ENCODE data around the gene PSG3.
"Not testable (repeated sequence)": the region's sequence is repeated elsewhere in the genome, so short reads cannot be mapped to it uniquely, and the experiment has no call there.

The PSG3 gene

DNA sequence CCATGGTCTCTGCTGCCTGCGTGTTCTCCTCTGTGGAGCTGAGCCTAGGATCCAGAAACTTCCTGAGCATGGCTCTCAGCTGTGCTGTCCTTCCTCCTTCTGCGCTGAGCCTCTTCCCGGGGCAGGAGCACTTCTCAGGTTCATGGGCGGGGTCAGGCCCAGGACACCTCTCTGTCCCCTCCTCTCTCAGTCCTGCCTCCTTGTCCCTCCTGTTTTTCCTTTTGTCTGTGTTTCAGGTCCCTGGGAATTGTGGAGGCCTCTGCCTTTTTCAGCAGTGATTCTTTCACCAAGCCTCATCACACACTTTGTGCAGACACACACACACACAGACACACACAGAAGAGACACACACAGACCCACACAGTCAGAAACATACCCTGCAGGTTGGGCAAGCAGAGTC lies at the start of gene PSG3:
TSS of gene PSG3 (minus strand) at position 101 of the 400 bp plus-strand sequence. CDS start at position 4, 97 bp downstream.
- not testable (repeated sequence) for DNase-seq (ENCODE audit: low read depth in 2 of 2)

DNA sequence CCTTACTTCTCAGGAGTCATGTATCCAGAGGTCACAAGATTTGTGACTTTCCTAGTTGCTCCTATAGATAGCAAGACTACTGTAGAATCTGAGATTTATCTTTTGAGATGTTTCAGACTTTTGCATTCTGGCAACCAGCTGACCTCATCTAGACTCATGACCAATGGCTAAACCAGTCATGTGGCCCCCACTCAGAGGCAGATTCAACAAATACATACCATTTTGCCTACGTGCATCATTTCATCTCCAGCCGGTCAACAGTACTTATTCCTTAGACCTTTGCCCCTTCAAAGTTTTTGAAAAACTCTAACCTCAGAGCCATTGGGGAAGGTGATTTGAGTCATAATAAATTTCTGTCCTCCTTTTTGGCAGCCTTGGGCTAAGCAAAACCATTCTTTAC lies 48.5 kb upstream of the PSG3 start:
- DNase-seq (ENCODE audit: low read depth in 2 of 2) = not testable (repeated sequence)

DNA sequence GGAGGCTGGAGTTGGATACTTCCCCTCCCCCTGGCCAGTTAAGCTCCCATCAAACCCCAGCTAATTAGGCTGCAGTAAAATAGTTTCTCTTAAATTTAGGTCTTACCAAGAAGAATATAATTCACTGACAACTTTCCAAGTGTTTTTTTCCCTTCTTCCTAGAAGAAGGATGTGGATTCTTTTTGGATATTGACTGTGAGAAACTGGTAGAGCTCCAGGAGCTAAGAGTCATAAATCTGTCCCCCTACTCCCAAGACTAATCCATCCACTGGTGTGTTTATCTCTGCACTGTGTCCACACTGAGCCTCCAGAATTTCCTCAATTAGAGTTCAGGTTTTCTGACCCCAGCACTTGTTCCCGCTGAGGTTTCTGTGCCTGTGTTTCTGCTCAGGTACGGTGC lies 47.5 kb upstream of the PSG3 start:
- not testable (repeated sequence) for DNase-seq (ENCODE audit: low read depth in 2 of 2)

DNA sequence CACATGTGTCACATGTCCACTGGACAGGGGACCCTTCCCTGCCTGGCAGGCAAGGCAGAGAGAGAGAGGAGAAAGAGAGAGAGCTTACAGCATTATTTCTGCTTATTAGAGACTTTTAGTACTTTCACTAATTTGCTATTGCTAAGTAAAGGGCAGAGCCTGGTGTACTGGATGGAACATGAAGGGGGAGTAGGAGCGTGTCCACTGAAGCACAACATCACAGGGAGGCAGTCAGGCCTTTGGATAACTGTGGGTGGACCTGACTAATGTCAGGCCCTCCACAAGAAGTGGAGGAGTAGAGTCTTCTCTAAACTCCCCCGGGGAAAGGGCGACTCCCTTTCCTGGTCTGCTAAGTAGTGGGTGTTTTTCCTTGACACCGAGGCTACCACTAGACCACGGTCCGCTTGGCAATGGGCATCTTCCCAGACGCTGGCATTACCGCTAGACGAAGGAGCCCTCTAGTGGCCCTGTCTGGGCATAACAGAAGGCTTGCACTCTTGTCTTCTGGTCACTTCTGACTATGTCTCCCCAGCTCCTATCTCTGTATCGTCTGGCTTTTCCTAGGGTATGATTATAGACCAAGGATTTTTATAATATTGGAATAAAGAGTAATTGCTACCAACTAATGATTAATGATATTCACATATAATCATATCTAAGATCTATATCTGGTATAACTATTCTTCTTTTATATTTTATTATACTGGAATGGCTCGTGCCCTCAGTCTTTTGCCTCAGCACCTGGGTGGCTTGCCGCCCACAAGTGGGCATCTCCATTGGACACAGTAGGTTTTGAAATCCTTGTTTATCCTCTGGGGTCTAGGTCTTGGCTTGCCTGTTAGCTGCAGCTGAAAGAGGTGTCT lies 36.7 kb upstream of the PSG3 start:
- not testable (repeated sequence) for DNase-seq (ENCODE audit: low read depth in 2 of 2)

DNA sequence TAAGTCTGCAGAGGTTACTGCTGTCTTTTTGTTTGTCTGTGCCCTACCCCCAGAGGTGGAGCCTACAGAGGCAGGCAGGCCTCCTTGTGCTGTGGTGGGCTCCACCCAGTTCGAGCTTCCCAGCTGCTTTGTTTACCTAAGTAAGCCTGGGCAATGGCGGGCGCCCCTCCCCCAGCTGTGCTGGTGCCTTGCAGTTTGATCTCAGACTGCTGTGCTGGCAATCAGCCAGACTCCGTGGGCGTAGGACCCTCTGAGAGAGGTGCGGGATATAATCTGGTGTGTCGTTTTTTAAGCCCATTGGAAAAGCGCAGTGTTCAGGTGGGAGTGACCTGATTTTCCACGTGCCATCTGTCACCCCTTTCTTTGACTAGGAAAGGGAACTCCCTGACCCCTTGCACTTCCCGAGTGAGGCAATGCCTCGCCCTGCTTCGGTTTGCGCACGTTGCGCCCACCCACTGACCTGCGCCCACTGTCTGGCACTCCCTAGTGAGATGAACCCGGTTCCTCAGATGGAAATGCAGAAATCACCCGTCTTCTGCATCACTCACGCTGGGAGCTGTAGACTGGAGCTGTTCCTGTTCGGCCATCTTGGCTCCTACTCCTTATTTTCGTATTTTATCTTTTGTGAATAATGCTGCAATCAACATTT lies 34.4 kb upstream of the PSG3 start:
- DNase-seq (ENCODE audit: low read depth in 2 of 2) = not testable (repeated sequence)

DNA sequence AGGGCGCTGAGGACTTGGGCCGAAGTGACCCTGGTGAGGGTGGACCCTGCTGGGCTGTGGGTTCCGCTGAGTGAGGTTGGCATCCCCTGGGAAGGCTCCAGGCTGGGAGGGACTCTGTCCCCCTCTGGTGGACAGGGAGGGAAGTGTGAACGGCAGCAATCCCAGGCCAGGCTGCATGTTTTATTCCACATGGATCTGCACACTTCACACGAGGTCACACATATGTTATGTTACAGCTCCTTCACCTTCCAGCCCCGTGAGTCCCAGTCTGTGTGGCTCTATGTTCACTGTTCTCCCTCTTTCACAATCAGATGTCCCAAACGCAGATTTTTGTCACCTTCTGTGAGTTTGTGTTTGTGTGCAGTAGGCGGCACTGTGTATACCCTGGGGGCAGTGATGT lies 27.0 kb upstream of the PSG3 start:
- not testable (repeated sequence) for DNase-seq (ENCODE audit: low read depth in 2 of 2)

DNA sequence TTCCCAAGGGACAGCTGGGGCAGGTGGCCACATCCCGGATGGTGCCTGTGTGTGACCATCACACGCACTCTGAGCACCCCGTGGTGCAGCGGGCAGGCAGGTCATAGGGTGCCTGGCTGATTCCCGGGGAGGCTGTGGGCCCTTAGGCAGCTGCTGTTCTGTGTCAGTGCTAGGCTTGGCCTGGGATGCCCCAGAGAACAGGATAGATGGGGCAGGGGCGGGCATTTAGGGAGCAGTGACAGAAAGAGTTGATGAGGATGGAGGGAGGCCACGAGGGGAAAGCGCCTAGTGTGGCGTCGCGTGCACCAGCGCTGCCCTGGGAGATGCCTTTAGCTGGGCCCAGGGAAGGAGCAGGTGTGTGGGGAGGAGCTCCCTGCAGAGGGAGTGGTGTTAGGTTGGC lies 26.6 kb upstream of the PSG3 start:
- DNase-seq (ENCODE audit: low read depth in 2 of 2) = not testable (repeated sequence)

DNA sequence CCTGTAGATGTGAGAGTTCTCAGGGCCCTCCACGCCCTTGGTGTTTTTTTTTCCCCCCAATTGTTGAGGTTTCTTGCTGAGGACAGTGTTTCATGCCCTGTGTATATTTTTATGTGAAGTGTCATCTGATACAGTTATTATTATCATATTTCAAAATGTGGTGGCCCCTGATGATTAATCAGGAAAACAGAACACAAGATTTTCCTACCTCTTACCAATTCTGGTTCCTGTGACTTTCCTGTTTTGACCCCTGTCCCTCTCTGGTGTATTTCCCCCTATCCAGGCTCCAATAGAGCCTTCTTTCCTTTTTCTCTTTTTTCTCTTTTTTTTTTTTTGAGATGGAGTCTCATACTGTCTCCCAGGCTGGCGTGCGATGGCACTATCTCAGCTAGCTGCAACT lies 24.6 kb upstream of the PSG3 start:
- no peak for DNase-seq (ENCODE audit: low read depth in 2 of 2)

DNA sequence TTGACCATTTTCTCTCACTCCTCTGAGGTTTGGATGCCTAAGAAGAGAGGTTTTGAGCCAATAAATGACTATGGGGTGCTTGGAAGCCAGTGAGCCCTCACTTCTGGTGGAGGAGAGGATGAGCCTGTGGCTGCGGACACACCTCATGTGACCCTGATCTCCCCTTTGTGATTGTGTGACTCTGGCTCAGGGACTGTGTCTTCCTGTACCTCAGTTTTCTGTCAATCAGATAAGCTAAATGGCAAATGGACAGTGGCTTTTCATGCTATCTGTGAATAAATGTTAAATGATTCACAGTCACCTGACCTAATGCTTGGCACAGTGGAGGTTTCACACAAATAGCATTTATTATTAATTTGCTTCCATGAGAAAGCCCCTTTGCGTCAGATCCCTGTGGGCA lies 22.5 kb upstream of the PSG3 start:
- no peak for DNase-seq (ENCODE audit: low read depth in 2 of 2)

DNA sequence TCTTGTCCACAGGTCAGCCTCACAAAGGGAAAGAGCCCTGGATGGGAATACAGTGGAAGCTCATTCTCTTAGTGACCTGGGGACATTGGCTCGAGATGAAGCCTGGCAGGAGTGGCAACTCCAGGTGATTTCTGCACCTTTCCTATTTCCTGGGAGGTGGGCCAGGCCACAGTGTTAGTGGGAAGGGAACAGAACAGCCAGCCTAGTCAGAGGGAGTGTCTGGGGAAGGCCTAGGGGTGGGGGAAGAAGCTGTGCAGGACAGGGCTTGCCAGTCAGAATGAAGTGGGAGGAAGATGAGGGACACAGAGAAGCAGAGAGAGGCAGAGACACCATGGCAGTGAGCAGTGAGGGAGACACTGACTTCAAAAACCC lies 21.6 kb upstream of the PSG3 start:
- DNase-seq (ENCODE audit: low read depth in 2 of 2) = not testable (repeated sequence)

DNA sequence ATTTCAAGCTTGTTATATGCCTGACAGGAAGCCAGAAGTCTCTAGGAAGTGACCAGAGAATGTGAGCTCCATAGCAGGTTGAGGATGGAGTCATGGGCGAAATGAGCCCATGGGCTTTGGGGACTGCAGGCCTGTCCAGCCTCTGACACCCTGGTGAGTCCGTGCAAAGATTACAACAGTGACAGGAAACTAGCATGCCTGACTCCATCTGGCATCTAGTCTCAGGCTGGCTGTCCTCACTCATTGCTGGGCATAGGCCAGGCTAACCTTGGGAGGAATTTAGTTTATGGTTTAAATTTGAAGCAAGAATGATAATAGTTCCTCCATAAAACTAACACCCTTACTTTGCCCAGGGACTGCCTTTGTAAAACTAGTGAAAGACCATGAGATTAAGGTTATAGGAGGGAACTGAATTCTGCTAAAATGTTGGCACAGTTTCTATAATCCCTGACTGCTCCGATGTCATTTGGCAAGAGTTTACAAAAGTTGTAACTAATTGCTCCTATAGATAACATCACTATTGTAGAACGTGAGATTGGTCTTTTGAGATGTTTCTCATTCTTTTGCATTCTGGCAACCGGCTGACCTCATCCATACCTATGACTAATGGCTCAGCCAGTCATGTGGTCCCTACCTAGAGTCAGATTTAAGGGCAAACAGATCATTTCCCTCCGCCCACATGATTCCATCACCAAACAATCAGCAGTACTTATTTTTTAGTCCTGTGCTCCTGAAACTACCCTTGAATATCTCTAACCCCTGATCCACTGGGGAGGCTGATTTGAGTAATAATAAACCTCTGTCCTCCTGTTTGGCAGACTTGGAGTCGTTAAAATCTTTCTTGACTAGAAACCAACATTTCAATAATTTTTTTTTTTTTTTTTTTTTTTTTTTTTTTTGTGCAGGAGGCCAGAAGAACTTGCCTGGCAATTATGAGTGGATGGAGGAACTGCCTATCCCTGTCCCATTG lies 21.0 kb upstream of the PSG3 start:
- not testable (repeated sequence) for DNase-seq (ENCODE audit: low read depth in 2 of 2)

DNA sequence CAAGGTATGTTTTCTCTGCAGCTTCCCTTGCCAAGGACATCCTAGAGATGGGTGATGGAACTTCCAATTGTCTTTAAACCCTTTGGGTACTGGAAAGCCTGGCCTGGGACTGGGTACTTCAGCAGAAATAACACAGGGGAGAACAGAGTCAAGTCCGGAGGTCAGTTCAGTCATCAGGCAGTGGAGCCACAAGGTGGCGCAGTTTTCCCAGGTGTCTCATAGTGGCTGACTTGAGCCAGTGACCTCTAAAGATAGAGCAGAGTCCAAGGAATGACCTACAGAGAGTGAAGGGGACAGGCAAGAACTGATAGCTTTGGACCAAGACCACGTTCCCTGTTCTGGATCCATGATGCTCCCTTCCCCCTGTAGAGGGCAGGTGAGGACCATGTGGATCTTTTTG lies 18.4 kb upstream of the PSG3 start:
- not testable (repeated sequence) for DNase-seq (ENCODE audit: low read depth in 2 of 2)

DNA sequence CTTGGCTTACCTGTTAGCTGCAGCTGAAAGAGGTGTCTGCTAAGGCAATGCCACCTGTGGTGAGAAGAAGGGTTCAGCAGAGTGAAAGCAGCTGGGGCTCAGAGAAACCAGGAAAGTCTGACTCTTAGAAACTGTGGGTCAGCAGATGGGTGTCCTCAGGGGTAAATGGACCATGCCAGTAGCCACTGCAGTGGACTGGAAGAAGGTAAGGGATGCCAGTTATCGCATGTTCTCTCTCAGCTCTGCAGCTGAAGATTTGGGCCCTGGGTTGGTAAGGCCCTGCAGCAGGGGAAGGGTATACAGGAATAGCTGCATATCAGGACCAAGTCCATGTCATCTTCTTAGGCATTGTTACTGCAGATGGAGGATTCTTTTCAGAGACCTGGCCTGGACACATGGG lies 12.0 kb upstream of the PSG3 start:
- DNase-seq (ENCODE audit: low read depth in 2 of 2) = not testable (repeated sequence)

DNA sequence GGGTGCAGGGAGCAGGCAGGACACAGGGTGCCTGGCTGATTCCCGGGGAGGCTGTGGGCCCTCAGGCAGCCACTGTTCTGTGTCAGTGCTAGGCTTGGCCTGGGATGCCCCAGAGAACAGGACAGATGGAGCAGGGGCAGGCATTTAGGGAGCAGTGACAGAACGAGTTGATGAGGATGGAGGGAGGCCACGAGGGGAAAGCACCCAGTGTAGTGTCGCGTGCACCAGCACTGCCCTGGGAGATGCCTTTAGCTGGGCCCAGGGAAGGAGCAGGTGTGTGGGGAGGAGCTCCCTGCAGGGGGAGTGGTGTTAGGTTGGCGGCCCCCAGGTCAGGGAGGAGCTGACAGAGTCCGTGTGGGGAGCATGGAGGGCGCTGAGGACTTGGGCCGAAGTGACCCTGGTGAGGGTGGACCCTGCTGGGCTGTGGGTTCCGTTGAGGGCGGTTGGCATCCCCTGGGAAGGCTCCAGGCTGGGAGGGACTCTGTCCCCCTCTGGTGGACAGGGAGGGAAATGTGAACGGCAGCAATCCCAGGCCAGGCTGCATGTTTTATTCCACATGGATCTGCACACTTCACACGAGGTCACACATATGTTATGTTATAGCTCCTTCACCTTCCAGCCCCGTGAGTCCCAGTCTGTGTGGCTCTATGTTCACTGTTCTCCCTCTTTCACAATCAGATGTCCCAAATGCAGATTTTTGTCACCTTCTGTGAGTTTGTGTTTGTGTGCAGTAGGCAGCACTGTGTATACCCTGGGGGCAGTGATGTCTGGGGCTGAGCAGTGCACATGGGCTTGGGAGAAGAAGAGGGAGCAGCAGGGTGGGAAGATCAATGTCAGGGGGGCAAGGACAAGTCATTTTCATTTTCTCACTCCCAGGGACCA lies 1.7 kb upstream of the PSG3 start:
- DNase-seq (ENCODE audit: low read depth in 2 of 2) = not testable (repeated sequence)

DNA sequence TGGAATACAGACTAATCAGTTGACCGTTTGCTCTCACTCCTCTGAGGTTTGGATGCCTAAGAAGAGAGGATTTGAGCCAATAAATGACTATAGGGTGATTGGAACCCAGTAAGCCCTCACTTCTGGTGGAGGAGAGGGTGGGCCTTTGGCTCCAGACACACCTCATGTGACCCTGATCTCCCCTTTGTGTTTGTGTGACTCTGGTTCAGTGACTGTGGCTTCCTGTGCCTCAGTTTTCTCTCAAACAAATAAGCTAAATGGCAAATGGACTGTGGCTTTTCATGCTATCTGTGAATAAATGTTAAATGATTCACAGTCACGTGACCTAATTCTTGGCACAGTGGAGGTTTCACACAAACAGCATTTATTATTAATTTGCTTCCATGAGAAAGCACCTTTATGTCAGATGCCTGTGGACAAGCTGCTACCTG lies 2.7 kb downstream of the PSG3 start:
- DNase-seq (ENCODE audit: low read depth in 2 of 2) = not testable (repeated sequence)

DNA sequence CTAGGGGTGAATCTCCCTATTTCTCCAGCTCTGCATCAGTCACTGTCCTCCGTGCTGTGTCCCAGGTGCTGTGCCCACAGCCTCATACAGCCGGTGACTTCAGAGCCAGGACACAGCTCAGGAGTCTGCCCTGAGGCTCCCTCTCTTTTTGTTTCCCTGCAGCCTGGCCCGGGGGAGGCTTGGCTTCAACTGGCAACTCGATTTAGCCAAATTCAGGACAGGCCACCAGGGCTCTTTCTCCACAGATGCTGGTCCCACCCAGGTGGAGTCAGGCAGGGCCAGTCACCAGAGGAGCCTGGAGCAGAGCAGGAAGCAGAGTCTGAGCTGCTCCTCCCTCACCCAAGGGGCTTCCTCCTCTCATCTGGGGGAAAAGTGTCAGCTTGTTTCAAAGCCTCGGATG lies 11.9 kb downstream of the PSG3 start:
- DNase-seq (ENCODE audit: low read depth in 2 of 2) = not testable (repeated sequence)

DNA sequence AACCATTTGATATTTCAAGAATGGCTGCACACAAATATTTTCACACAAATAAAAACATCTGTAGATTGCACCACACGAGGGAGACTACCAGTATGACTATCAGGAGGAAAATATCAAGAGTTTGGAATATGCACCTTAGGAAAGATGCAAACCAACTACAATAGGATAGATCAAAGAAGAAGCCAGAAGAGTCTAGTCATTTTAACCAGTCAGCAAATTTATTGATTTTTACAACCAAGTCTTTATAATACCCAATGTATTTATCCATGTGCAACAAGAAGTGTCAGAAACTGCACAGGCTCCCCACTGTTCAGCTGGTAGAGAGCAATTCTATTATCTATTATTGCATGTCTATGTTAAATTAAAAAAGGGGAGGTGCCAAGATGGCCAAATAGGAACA lies 26.3 kb downstream of the PSG3 start:
- DNase-seq (ENCODE audit: low read depth in 2 of 2) = not testable (repeated sequence)

DNA sequence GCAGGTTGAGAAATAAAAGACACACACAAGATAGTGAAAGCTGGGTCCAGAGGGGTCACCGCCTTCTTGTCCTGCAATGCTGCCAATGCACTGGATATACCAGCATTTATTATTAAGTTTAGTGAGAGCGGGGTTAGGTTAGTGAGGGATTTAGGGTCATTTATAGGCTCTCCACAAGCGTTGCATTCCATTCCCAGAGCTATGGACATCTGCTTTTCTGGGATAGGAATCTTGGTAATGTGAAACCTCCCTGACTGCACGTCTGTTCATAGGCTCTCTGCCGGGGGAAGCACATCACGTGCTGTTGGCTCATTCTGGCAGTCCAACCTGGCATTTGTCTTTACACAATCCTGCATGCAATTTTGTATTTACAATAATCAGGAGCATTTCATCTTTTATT lies 27.5 kb downstream of the PSG3 start:
- not testable (repeated sequence) for DNase-seq (ENCODE audit: low read depth in 2 of 2)

DNA sequence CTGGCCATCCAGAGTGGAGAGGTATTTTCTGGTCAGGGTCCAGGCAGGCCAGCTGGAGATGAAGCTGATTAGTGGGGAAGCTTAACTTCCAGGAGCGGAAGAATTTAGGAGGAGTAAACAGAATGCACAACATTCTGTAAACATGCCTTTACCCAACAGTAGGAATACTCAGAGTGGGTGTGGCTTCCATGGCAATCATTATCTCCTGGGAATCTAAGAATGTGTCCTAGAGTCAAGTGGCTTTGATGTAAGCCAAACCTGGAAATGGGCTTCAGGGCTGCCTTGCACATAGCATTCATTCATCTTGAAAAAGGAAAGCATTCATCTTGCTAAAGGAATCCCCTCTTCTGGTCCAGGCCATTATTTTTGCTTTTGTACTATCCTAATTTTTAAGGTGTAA lies 29.3 kb downstream of the PSG3 start:
- not testable (repeated sequence) for DNase-seq (ENCODE audit: low read depth in 2 of 2)

DNA sequence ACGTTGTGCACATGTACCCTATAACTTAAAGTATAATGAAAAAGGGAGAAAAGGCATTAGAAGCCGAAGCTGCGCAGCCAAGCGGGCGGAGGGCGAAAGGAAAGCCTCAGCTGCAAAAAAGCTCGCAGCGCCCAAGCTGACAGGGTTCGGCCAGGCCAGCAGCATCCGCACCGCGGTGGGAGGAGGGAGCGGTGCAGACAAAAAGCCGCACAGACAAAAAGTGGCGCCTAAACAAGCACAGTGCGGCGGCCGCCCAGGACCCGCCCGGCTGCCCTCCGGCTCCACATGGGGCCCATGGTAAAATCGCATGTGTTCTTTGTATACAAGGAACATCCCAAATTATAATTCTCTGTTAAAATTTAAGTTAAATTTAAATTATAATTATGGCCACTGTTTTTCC lies 42.4 kb downstream of the PSG3 start:
- DNase-seq (ENCODE audit: low read depth in 2 of 2) = no peak
